ENCODE measurements around the gene SLC25A6. TPM values are rescaled to one million over a fixed set of nuclear protein-coding genes. Genes with fewer than 3 reads are reported as not detected.

The SLC25A6 gene
- total RNA-seq, 1 donor from 2014 or later = 345 TPM

DNA sequence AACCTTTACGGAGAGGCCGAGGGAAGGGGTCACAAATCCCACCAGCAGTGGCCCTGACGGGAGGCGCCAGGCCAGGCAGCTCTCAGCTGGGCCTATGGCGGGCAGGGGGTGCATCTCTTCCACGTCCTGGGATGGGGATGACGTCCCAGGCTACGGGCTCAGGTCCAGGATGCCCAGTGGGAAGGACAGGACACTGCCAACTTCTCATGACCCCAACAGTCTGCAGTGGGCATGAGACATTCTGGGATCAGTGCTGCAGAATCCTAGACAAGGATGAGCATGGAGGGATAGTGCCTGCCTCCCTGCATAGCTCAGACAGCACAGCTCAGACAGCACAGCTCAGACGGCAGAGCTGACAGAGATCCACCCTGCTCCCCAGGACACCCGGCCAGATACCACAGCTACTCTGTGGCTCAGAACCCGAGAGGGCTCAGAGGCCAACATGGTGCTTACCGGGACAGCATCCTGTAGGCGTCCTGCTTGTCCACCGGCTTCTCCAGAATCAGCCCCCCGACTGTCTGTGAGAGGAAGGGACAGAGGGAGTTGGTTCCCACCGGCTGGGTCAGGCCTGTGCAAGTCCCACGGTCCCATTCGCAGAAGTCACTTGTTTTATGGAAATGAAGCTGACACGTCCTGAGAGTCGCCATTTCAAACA lies 43.5 kb upstream of the SLC25A6 start:
- Histone ChIP-seq H4K20me1 (ENCODE audit: insufficient read depth, low read length) (no peaks in the 10 kb centered on the region), H3K4me1 (ENCODE audit: insufficient read depth, low read length) (no peaks in the 10 kb centered on the region), H3K36me3 (ENCODE audit: insufficient read depth, low read length) (peaks cover 2% of the 10 kb centered on the region), H3K9ac (ENCODE audit: low read length) (no peak overlapping the region), H2AFZ (ENCODE audit: low read depth, low read length) (no peak overlapping the region), H3K27ac (ENCODE audit: low read depth, low read length) (no peak overlapping the region), H3K27me3 (ENCODE audit: insufficient read depth, low read length) (no peaks in the 10 kb centered on the region), H3K79me2 (ENCODE audit: insufficient read depth, low read length) (no peaks in the 10 kb centered on the region), H3K4me3 (ENCODE audit: insufficient read depth, low read depth, low read length) (no peak overlapping the region), H3K4me2 (ENCODE audit: low read length) (no peak overlapping the region), H3K9me3 (ENCODE audit: insufficient read depth, low read depth, low read length) (no peaks in the 10 kb centered on the region)
- no peak for TF ChIP-seq CTCF (IDR thresholded peaks at IDR 0.05; ENCODE audit: insufficient read depth, low read depth, low read length)
- no peak for TF ChIP-seq EZH2 (IDR thresholded peaks at IDR 0.05; ENCODE audit: insufficient read depth, low read length)
- Mint-ChIP-seq H3K4me3 (ENCODE audit: unreplicated experiment) (no peak overlapping the region), H3K36me3 (ENCODE audit: low read depth, unreplicated experiment) (peaks cover 7% of the 10 kb centered on the region), H3K9me3 (ENCODE audit: unreplicated experiment) (peaks cover 13% of the 10 kb centered on the region), H3K27ac (ENCODE audit: unreplicated experiment) (no peak overlapping the region), H3K27me3 (ENCODE audit: low read depth, unreplicated experiment) (no peaks in the 10 kb centered on the region), H3K4me1 (ENCODE audit: low read depth, unreplicated experiment) (no peaks in the 10 kb centered on the region)
- no peak for FAIRE-seq
- no peak for DNase-seq (ENCODE audit: low read depth)

DNA sequence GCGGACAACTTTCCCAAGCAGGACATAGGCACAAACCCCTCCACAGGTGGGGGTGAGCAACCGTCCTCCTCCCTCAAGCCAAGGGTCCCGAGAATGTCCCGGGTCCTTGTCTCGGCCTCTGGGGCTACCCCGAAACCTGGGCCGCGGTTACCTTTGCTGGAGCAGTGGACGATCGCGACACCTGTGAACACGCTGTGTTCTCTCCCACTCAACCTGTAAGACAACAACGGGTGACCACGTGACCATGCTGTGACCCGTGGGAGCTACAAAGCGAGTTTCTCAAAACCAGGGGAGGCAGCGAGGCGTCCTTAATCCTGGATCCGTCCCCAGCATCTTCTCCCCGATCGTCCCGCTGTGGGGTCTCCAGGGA lies 42.9 kb upstream of the SLC25A6 start:
- Histone ChIP-seq H3K36me3 (ENCODE audit: insufficient read depth, low read length) (peaks cover 2% of the 10 kb centered on the region), H4K20me1 (ENCODE audit: insufficient read depth, low read length) (no peaks in the 10 kb centered on the region), H3K9ac (ENCODE audit: low read length) (no peak overlapping the region), H3K9me3 (ENCODE audit: insufficient read depth, low read depth, low read length) (no peaks in the 10 kb centered on the region), H3K27ac (ENCODE audit: low read depth, low read length) (no peak overlapping the region), H3K4me2 (ENCODE audit: low read length) (no peak overlapping the region), H3K4me3 (ENCODE audit: insufficient read depth, low read depth, low read length) (no peak overlapping the region), H3K79me2 (ENCODE audit: insufficient read depth, low read length) (no peaks in the 10 kb centered on the region), H2AFZ (ENCODE audit: low read depth, low read length) (no peak overlapping the region), H3K27me3 (ENCODE audit: insufficient read depth, low read length) (no peaks in the 10 kb centered on the region), H3K4me1 (ENCODE audit: insufficient read depth, low read length) (no peaks in the 10 kb centered on the region)
- Mint-ChIP-seq H3K4me1 (ENCODE audit: low read depth, unreplicated experiment) (no peaks in the 10 kb centered on the region), H3K9me3 (ENCODE audit: unreplicated experiment) (peaks cover 13% of the 10 kb centered on the region), H3K36me3 (ENCODE audit: low read depth, unreplicated experiment) (peaks cover 7% of the 10 kb centered on the region), H3K27ac (ENCODE audit: unreplicated experiment) (no peak overlapping the region), H3K4me3 (ENCODE audit: unreplicated experiment) (no peak overlapping the region), H3K27me3 (ENCODE audit: low read depth, unreplicated experiment) (no peaks in the 10 kb centered on the region)
- no peak for DNase-seq (ENCODE audit: low read depth)
- TF ChIP-seq EZH2 (IDR thresholded peaks at IDR 0.05; ENCODE audit: insufficient read depth, low read length) (no peak), CTCF (IDR thresholded peaks at IDR 0.05; ENCODE audit: insufficient read depth, low read depth, low read length) (no peak)
- no peak for FAIRE-seq

- no peak for DNase-seq (ENCODE audit: low read depth)
- H3K9me3 ChIP-seq (ENCODE audit: insufficient read depth, low read depth, low read length) = no peaks in the 10 kb centered on the region
These were observed 41.9 kb upstream of the SLC25A6 start for GRCh38 chrX:1433646-1434357.

More at GRCh38 chrX:1433646-1434357, 41.9 kb upstream of the SLC25A6 start:
- H3K4me1 Mint-ChIP-seq (ENCODE audit: low read depth, unreplicated experiment) = no peaks in the 10 kb centered on the region
- Histone ChIP-seq H3K27me3 (ENCODE audit: insufficient read depth, low read length) (no peaks in the 10 kb centered on the region), H3K4me2 (ENCODE audit: low read length) (no peak overlapping the region), H3K36me3 (ENCODE audit: insufficient read depth, low read length) (peaks cover 2% of the 10 kb centered on the region), H3K4me3 (ENCODE audit: insufficient read depth, low read depth, low read length) (no peak overlapping the region), H3K9ac (ENCODE audit: low read length) (no peak overlapping the region), H3K79me2 (ENCODE audit: insufficient read depth, low read length) (no peaks in the 10 kb centered on the region), H2AFZ (ENCODE audit: low read depth, low read length) (no peak overlapping the region), H3K27ac (ENCODE audit: low read depth, low read length) (no peak overlapping the region), H4K20me1 (ENCODE audit: insufficient read depth, low read length) (no peaks in the 10 kb centered on the region), H3K4me1 (ENCODE audit: insufficient read depth, low read length) (no peaks in the 10 kb centered on the region)
- no peak overlapping the region for H3K27ac Mint-ChIP-seq (ENCODE audit: unreplicated experiment)
- H3K27me3 Mint-ChIP-seq (ENCODE audit: low read depth, unreplicated experiment) = no peaks in the 10 kb centered on the region
- FAIRE-seq = no peak
- peaks cover 7% of the 10 kb centered on the region for H3K36me3 Mint-ChIP-seq (ENCODE audit: low read depth, unreplicated experiment)
- TF ChIP-seq CTCF (IDR thresholded peaks at IDR 0.05; ENCODE audit: insufficient read depth, low read depth, low read length) = no peak
- TF ChIP-seq EZH2 (IDR thresholded peaks at IDR 0.05; ENCODE audit: insufficient read depth, low read length) = no peak
- no peak overlapping the region for H3K4me3 Mint-ChIP-seq (ENCODE audit: unreplicated experiment)
- peaks cover 13% of the 10 kb centered on the region for H3K9me3 Mint-ChIP-seq (ENCODE audit: unreplicated experiment)
